HepG2 (cell line): Measurements from ENCODE around the gene TRPM6. TPM values are rescaled to one million over a fixed set of nuclear protein-coding genes. Genes with fewer than 3 reads are reported as not detected.

Experiments
- ATAC-seq: fragments of 200-7000 bp; cut with Tn5 transposase; 3 replicates; pipeline ENCODE4 v1.9.1; 2020; ENCODE audit warnings: mild to moderate bottlenecking, moderate library complexity
- BruUV-seq: library from RNA; stranded (reverse); fragments of 400-500 nt; replicated peaks from 2 replicates; lab custom pipeline; 2021; lab: Mats Ljungman, UMichigan
- CTCF ChIA-PET: fragments of 300-600 bp; formaldehyde crosslinking; extraction: SDS; loops from one replicate; lab custom pipeline; 2021; ENCODE audit warnings: low total read pairs, inconsistent platforms, low intra/inter-chr PET ratio; lab: Yijun Ruan, JAX
- POLR2A ChIA-PET: fragments of 350-600 bp; sonication (Branson Sonifier 250); formaldehyde crosslinking; loops from one replicate; lab custom pipeline; 2020; ENCODE audit warnings: antibody characterized with exemption, inconsistent platforms; lab: Yijun Ruan, JAX
- DNase-seq: peaks from one replicate; pipeline ENCODE4 v3.0.0-alpha.2; 2015; ENCODE audit warnings: low spot score
- FAIRE-seq: peaks from 3 replicates; lab custom pipeline; 2011; peaks lifted over from hg19 to GRCh38; lab: Jason Lieb, UNC
- H2AFZ ChIP-seq: one replicate; pipeline ENCODE4 v1.6.1; 2011; ENCODE audit warnings: low read length, inconsistent platforms
- H3K27ac ChIP-seq: fragments of 300-600 bp; 3 replicates; pipeline ENCODE4 v1.8.0; 2011; ENCODE audit warnings: mixed run types, mild to moderate bottlenecking, mixed read lengths, low read length, inconsistent platforms; ENCODE audit not compliant: insufficient read depth; ENCODE audit errors: extremely low read length
- H3K27me3 ChIP-seq, 2 experiments: fragments of 200-600 bp in 1 of 2; 2 replicates in 1 of 2; 3 replicates in 1 of 2; pipeline versions ENCODE4 v1.6.0 to v1.8.0; 2011; ENCODE audit warnings: low read length in 2 of 2, mild to moderate bottlenecking in 2 of 2, moderate library complexity in 2 of 2, inconsistent platforms in 1 of 2; ENCODE audit not compliant: insufficient read depth in 2 of 2, control insufficient read depth in 1 of 2
- H3K36me3 ChIP-seq, 2 experiments: fragments of 200-600 bp in 1 of 2; replicated peaks in 1 of 2; 2 replicates in 1 of 2; 3 replicates in 1 of 2; pipeline versions ENCODE4 v1.5.1 to v1.8.0; 2011; ENCODE audit warnings: low read length in 2 of 2, inconsistent platforms in 1 of 2; ENCODE audit not compliant: insufficient read depth in 2 of 2, control insufficient read depth in 1 of 2
- H3K4me1 ChIP-seq: 2 replicates; pipeline ENCODE4 v1.5.1; 2012; ENCODE audit warnings: low read length, inconsistent platforms; ENCODE audit not compliant: insufficient read depth
- H3K4me2 ChIP-seq: 2 replicates; pipeline ENCODE4 v1.6.0; 2011; ENCODE audit warnings: low read depth, low read length, inconsistent platforms
- H3K4me3 ChIP-seq, 3 experiments: fragments of 200-600 bp in 1 of 3; sonication (generic), shearing (Covaris generic) in 1 of 3; replicated peaks in 1 of 3; 2 replicates each; pipeline ENCODE4 v1.5.1; 2011 to 2016; ENCODE audit warnings: low read length in 3 of 3, inconsistent platforms in 2 of 3, low read depth in 2 of 3, mild to moderate bottlenecking in 2 of 3, control low read depth in 1 of 3, mixed read lengths in 1 of 3; ENCODE audit not compliant: insufficient read depth in 1 of 3
- H3K79me2 ChIP-seq: one replicate; pipeline ENCODE4 v1.6.1; 2011; ENCODE audit warnings: low read length, inconsistent platforms; ENCODE audit not compliant: insufficient read depth
- H3K9ac ChIP-seq: 2 replicates; pipeline ENCODE4 v1.6.0; 2011; ENCODE audit warnings: mild to moderate bottlenecking, low read depth, low read length, inconsistent platforms; ENCODE audit not compliant: insufficient read depth
- H3K9me3 ChIP-seq: 2 replicates; pipeline ENCODE4 v1.5.1; 2012; ENCODE audit warnings: mild to moderate bottlenecking, low read length
- H4K20me1 ChIP-seq: 2 replicates; pipeline ENCODE4 v1.6.0; 2011; ENCODE audit warnings: inconsistent platforms, mild to moderate bottlenecking, low read length, moderate library complexity; ENCODE audit not compliant: insufficient read depth
- BRD4 ChIP-seq: sonication (generic); formaldehyde crosslinking; IDR thresholded peaks from 2 replicates; pipeline ENCODE4 v1.4.0; 2020; ENCODE audit warnings: missing genetic modification reagents
- CBFB ChIP-seq: sonication (generic); formaldehyde crosslinking; IDR thresholded peaks from 2 replicates; pipeline ENCODE4 v1.4.0; 2020; ENCODE audit warnings: missing genetic modification reagents
- CEBPZ ChIP-seq: IDR thresholded peaks from 2 replicates; pipeline ENCODE4 v1.6.1; 2012; ENCODE audit warnings: low read length, improper control_type of control experiment
- FOXO4 ChIP-seq: sonication (generic); formaldehyde crosslinking; conservative IDR thresholded peaks from 2 replicates; pipeline ENCODE4 v1.8.1; 2023; ENCODE audit warnings: missing genetic modification reagents
- RAD21 ChIP-seq: fragments of 450-650 bp; formaldehyde crosslinking; IDR thresholded peaks from 2 replicates; pipeline ENCODE4 v1.5.0; 2020; ENCODE audit warnings: mild to moderate bottlenecking
- TBP ChIP-seq: sonication (generic); formaldehyde crosslinking; IDR thresholded peaks from 2 replicates; pipeline ENCODE4 v1.5.0; 2020; ENCODE audit warnings: missing genetic modification reagents
- ZNF280B ChIP-seq: sonication (generic); formaldehyde crosslinking; IDR thresholded peaks from 2 replicates; pipeline ENCODE4 v1.5.0; 2020; ENCODE audit warnings: missing genetic modification reagents, mild to moderate bottlenecking, borderline replicate concordance
- WGBS: methylation state at CpG from one replicate; pipeline ENCODE4 v1.1.6; 2017; ENCODE audit warnings: low lambda C conversion rate; 5-methylcytosine and 5-hydroxymethylcytosine counted together
- in situ Hi-C: cut with HindIII; loops from 2 replicates; pipeline ENCODE4 v1.10.0; 2017; ENCODE audit warnings: low pct_unique_long_range_greater_than_20kb; ENCODE audit not compliant: extremely low pct_ligation_motif_present
- intact Hi-C: fragments of 100-400 bp; cut with micrococcal nuclease; formaldehyde crosslinking; loops from one replicate; pipeline ENCODE4 v1.10.0; 2022; ENCODE audit not compliant: unreplicated experiment
- polyA plus RNA-seq, 8 experiments: library from polyadenylated mRNA; depleted of rRNA in 3 of 8; stranded (reverse) in 7 of 8; unstranded in 1 of 8; fragments of >200 nt; fragmentation: Illumina TruSeq in 4 of 8; extraction: Trizol in 4 of 8; gene quantifications; 2 replicates each; pipeline versions ENCODE4 v1.2.1 to v1.2.3, GENCODE V29; 2011 to 2016; ENCODE audit warnings: low read depth in 4 of 8, missing spikeins in 1 of 8, mixed read lengths in 1 of 8; ENCODE audit not compliant: insufficient read depth in 1 of 8
- total RNA-seq, 5 experiments: library from RNA; depleted of rRNA; stranded (reverse); fragments of >200 nt; fragmentation: Illumina TruSeq; extraction: Trizol; gene quantifications; 2 replicates each; pipeline ENCODE4 v1.2.3, GENCODE V29; 2016; ENCODE audit warnings: low read depth in 1 of 5
- TF ChIP-seq, protein P1 (sequence below): sonication (generic); formaldehyde crosslinking; IDR thresholded peaks from 2 replicates; pipeline ENCODE4 v1.5.0; 2020; ENCODE audit warnings: missing genetic modification reagents
- TF ChIP-seq, protein P2 (sequence below): sonication (generic); formaldehyde crosslinking; IDR thresholded peaks from 2 replicates; pipeline ENCODE4 v1.5.0; 2020; ENCODE audit warnings: missing genetic modification reagents, mild to moderate bottlenecking, borderline replicate concordance

TRPM6 gene
- total and polyA plus RNA-seq, 2 of the 13 experiments (the other 11 are each of a cell fraction or from before 2014, with no cell fraction given): 0.01 to 0.09 TPM

- Histone ChIP-seq H3K4me1 (no peaks in the 10 kb centered on the region), H4K20me1 (no peaks in the 10 kb centered on the region), H2AFZ (no peak overlapping the region), H3K4me3 (no peak overlapping the region), H3K4me2 (no peak overlapping the region), H3K36me3 (no peaks in the 10 kb centered on the region), H3K9me3 (no peaks in the 10 kb centered on the region), H3K9ac (no peak overlapping the region), H3K27me3 (no peaks in the 10 kb centered on the region), H3K79me2 (no peaks in the 10 kb centered on the region), H3K27ac (no peak overlapping the region)
- ATAC-seq (no peak), DNase-seq (no peak), FAIRE-seq (no peak)
- intact Hi-C loops: no loop called here
- ChIA-PET POLR2A (no interaction called here), CTCF (no interaction called here)
- WGBS: 73% methylated on average over 6 of the region's 6 CpGs
- no TSS peak for BruUV-seq
- in situ Hi-C loops: no loop called here
- TF ChIP-seq, protein P1, sequence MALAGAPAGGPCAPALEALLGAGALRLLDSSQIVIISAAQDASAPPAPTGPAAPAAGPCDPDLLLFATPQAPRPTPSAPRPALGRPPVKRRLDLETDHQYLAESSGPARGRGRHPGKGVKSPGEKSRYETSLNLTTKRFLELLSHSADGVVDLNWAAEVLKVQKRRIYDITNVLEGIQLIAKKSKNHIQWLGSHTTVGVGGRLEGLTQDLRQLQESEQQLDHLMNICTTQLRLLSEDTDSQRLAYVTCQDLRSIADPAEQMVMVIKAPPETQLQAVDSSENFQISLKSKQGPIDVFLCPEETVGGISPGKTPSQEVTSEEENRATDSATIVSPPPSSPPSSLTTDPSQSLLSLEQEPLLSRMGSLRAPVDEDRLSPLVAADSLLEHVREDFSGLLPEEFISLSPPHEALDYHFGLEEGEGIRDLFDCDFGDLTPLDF (CRISPR knock-in tag): no peak
- TF ChIP-seq BRD4 (CRISPR knock-in tag): no peak
- no peak for TF ChIP-seq RAD21 (CRISPR knock-in tag)
- TF ChIP-seq CBFB (CRISPR knock-in tag): no peak
- TF ChIP-seq, protein P2, sequence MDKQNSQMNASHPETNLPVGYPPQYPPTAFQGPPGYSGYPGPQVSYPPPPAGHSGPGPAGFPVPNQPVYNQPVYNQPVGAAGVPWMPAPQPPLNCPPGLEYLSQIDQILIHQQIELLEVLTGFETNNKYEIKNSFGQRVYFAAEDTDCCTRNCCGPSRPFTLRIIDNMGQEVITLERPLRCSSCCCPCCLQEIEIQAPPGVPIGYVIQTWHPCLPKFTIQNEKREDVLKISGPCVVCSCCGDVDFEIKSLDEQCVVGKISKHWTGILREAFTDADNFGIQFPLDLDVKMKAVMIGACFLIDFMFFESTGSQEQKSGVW: no peak
- TF ChIP-seq FOXO4 (CRISPR knock-in tag): no peak
- no peak for TF ChIP-seq TBP (CRISPR knock-in tag)
- TF ChIP-seq ZNF280B (CRISPR knock-in tag): no peak
- TF ChIP-seq CEBPZ: no peak
Measured at GRCh38 chr9:74855072-74855471, 32.6 kb downstream of the TRPM6 start.
